HL-60/S4 (cell line): ENCODE measurements around the gene YWHAG.

Experiments used
- in situ Hi-C: fragments of 300-500 bp; cut with MboI; formaldehyde crosslinking; loops from 2 replicates; pipeline ENCODE4 v1.14.3; 2022; ENCODE audit warnings: low sequenced_read_pairs

Gene YWHAG

DNA sequence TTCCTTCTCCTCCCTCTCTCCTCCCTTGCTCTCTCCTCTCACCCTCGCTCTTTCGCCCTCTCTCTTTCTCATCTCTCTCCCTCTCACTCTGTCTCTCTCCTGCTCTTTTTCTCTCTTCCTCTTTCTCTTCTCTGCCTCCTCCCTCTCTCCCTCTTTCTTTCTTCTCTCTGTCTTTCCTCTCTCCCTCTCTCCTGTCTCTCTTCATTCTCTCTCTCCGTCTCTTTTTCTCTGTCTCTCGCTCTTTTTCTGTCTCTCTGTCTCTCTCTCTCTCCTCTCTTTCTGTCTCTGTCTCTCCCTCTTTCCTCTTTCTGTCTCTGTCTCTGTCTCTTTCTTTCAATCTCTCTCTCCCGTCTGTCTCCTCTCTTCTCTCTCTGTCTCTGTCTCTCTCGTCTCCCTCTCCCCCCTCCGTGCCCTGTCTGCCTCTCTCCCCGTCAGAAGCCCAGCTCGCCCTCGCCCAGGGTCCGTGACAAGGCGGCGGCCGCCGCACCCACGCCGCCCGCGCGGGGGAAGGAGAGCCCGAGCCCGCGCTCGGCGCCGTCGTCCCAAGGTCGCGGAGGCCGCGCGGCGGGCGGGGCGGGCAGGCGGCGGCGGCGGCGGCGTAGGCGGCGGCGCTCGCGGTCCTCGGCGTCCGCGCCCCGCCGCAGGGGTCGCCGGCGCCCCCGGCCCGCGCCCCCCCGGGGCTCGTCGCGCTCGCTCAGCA, 77.6 kb downstream of the YWHAG start:
- in situ Hi-C loops, result no loop called here

GRCh38 chr7:76280408-76280807, 78.4 kb downstream of the YWHAG start:
- in situ Hi-C loops, result no loop called here

DNA sequence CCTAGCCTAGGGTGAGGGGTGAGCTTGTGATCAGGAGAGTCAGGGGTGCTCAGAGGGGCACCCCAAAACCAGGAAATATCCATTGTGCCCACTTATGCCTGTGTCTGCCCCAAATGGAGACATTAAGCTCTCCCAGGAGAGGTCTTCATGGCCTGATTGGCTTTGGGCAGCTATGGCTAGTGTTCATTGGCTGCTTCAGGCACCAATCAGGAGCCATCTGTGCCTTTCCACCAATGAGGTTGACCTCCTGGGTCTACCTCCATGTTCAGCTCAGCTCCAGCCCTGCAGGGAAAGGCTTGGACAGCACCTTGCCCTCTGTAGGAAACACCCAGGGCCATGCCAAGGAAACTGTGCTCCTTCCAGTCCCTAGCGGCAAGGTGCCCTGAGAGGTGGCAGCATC, 80.3 kb downstream of the YWHAG start:
- in situ Hi-C loops, result no loop called here
